IPS-18a (cell line): ENCODE data around the gene UNC13A.
"Not testable (repeated sequence)": the region's sequence is repeated elsewhere in the genome, so short reads cannot be mapped to it uniquely, and the experiment has no call there.

Experiments
- H3K27ac ChIP-seq: one replicate; pipeline ENCODE4 v1.5.1; 2013; ENCODE audit warnings: low read length
- H3K27me3 ChIP-seq: one replicate; pipeline ENCODE4 v1.6.1; 2013; ENCODE audit warnings: mild to moderate bottlenecking, low read length; ENCODE audit not compliant: control insufficient read depth, insufficient read depth
- H3K36me3 ChIP-seq: one replicate; pipeline ENCODE4 v1.6.1; 2013; ENCODE audit warnings: low read depth, low read length; ENCODE audit not compliant: control insufficient read depth
- H3K4me1 ChIP-seq: one replicate; pipeline ENCODE4 v1.6.1; 2013; ENCODE audit warnings: low read depth, low read length; ENCODE audit not compliant: control insufficient read depth
- H3K4me3 ChIP-seq: one replicate; pipeline ENCODE4 v1.5.1; 2013; ENCODE audit warnings: low read length
- H3K9ac ChIP-seq: one replicate; pipeline ENCODE4 v1.6.1; 2013; ENCODE audit warnings: mild to moderate bottlenecking, low read length, moderate library complexity
- H3K9me3 ChIP-seq: one replicate; pipeline ENCODE4 v1.6.1; 2013; ENCODE audit warnings: low read depth, low read length; ENCODE audit not compliant: control insufficient read depth

UNC13A gene

GRCh38 chr19:17607936-17608335 lies 80.2 kb downstream of the UNC13A start:
- Histone ChIP-seq H3K4me3 (no peak overlapping the region), H3K36me3 (no peaks in the 10 kb centered on the region), H3K9me3 (no peaks in the 10 kb centered on the region), H3K9ac (no peak overlapping the region), H3K27ac (no peak overlapping the region), H3K27me3 (no peaks in the 10 kb centered on the region), H3K4me1 (peaks cover under 1% of the 10 kb centered on the region)

- no peaks in the 10 kb centered on the region for H3K27me3 ChIP-seq
- H3K36me3 ChIP-seq: no peaks in the 10 kb centered on the region
- peaks cover 10% of the 10 kb centered on the region for H3K4me1 ChIP-seq
- no peak overlapping the region for H3K27ac ChIP-seq
- no peaks in the 10 kb centered on the region for H3K9me3 ChIP-seq
- no peak overlapping the region for H3K9ac ChIP-seq
- H3K4me3 ChIP-seq: peak overlapping the region; percentile 60
Observed at GRCh38 chr19:17606590-17607185, 81.5 kb downstream of the UNC13A start.

GRCh38 chr19:17605761-17606589 lies 82.2 kb downstream of the UNC13A start:
- Histone ChIP-seq H3K9me3 (no peaks in the 10 kb centered on the region), H3K4me3 (peak overlapping the region; percentile 60), H3K36me3 (no peaks in the 10 kb centered on the region), H3K27me3 (no peaks in the 10 kb centered on the region), H3K27ac (peak overlapping the region; percentile 71), H3K9ac (peak overlapping the region; percentile 71), H3K4me1 (peaks cover 12% of the 10 kb centered on the region)

GRCh38 chr19:17605117-17605516 lies 83.0 kb downstream of the UNC13A start:
- Histone ChIP-seq H3K36me3 (no peaks in the 10 kb centered on the region), H3K9ac (no peak overlapping the region)

GRCh38 chr19:17604372-17605025 lies 83.7 kb downstream of the UNC13A start:
- Histone ChIP-seq H3K27ac (no peak overlapping the region), H3K9ac (no peak overlapping the region), H3K4me1 (peaks cover 12% of the 10 kb centered on the region), H3K27me3 (no peaks in the 10 kb centered on the region), H3K9me3 (no peaks in the 10 kb centered on the region), H3K36me3 (no peaks in the 10 kb centered on the region), H3K4me3 (no peak overlapping the region)

More at GRCh38 chr19:17605117-17605516, 83.0 kb downstream of the UNC13A start:
- Histone ChIP-seq H3K4me3 (peak overlapping the region; percentile 60), H3K4me1 (peaks cover 12% of the 10 kb centered on the region), H3K9me3 (no peaks in the 10 kb centered on the region), H3K27ac (no peak overlapping the region), H3K27me3 (no peaks in the 10 kb centered on the region)

- Histone ChIP-seq H3K9ac (no peak overlapping the region), H3K4me1 (peaks cover 12% of the 10 kb centered on the region), H3K4me3 (no peak overlapping the region)
Observed at GRCh38 chr19:17602872-17603510, 85.2 kb downstream of the UNC13A start.

GRCh38 chr19:17602217-17602616 lies 85.9 kb downstream of the UNC13A start:
- H3K27me3 ChIP-seq: no peaks in the 10 kb centered on the region
- H3K9me3 ChIP-seq: no peaks in the 10 kb centered on the region
- no peak overlapping the region for H3K9ac ChIP-seq
- no peak overlapping the region for H3K4me3 ChIP-seq
- H3K36me3 ChIP-seq: no peaks in the 10 kb centered on the region
- no peak overlapping the region for H3K27ac ChIP-seq
- peaks cover 12% of the 10 kb centered on the region for H3K4me1 ChIP-seq

More at GRCh38 chr19:17602872-17603510, 85.2 kb downstream of the UNC13A start:
- H3K27ac ChIP-seq: no peak overlapping the region
- H3K36me3 ChIP-seq: no peaks in the 10 kb centered on the region
- no peaks in the 10 kb centered on the region for H3K27me3 ChIP-seq
- no peaks in the 10 kb centered on the region for H3K9me3 ChIP-seq

- H3K9ac ChIP-seq: no peak overlapping the region
- no peak overlapping the region for H3K27ac ChIP-seq
- H3K27me3 ChIP-seq: no peaks in the 10 kb centered on the region
- no peak overlapping the region for H3K4me3 ChIP-seq
- peaks cover 12% of the 10 kb centered on the region for H3K4me1 ChIP-seq
- no peaks in the 10 kb centered on the region for H3K36me3 ChIP-seq
- no peaks in the 10 kb centered on the region for H3K9me3 ChIP-seq
Observed at GRCh38 chr19:17601683-17602082, 86.5 kb downstream of the UNC13A start.

GRCh38 chr19:17599780-17600179 lies 88.4 kb downstream of the UNC13A start:
- Histone ChIP-seq H3K9me3 (no peaks in the 10 kb centered on the region), H3K36me3 (no peaks in the 10 kb centered on the region), H3K27ac (no peak overlapping the region), H3K4me1 (peaks cover 12% of the 10 kb centered on the region), H3K27me3 (no peaks in the 10 kb centered on the region), H3K4me3 (no peak overlapping the region), H3K9ac (no peak overlapping the region)

- no peak overlapping the region for H3K9ac ChIP-seq
- H3K4me1 ChIP-seq: peaks cover 12% of the 10 kb centered on the region
- no peaks in the 10 kb centered on the region for H3K9me3 ChIP-seq
- H3K4me3 ChIP-seq: no peak overlapping the region
- H3K27me3 ChIP-seq: no peaks in the 10 kb centered on the region
- no peak overlapping the region for H3K27ac ChIP-seq
- no peaks in the 10 kb centered on the region for H3K36me3 ChIP-seq
Observed at GRCh38 chr19:17598953-17599352, 89.2 kb downstream of the UNC13A start.

- not testable (repeated sequence) for H3K4me3 ChIP-seq, H3K9ac ChIP-seq, H3K9me3 ChIP-seq, H3K27ac ChIP-seq, H3K27me3 ChIP-seq, H3K36me3 ChIP-seq
- H3K4me1 ChIP-seq: peaks cover 12% of the 10 kb centered on the region
Observed at GRCh38 chr19:17598063-17598462, 90.1 kb downstream of the UNC13A start.
